CD4-positive, CD25-positive, alpha-beta regulatory T cell (primary cell): ENCODE data around the gene VN1R2. TPM values are rescaled to one million over a fixed set of nuclear protein-coding genes. Genes with fewer than 3 reads are reported as not detected.
"Not testable (repeated sequence)": the region's sequence is repeated elsewhere in the genome, so short reads cannot be mapped to it uniquely, and the experiment has no call there.

ENCODE experiments used
- ATAC-seq, 2 donors: fragments of 150-1000 bp; cut with Tn5 transposase; one replicate each; pipeline ENCODE4 v1.10.0; 2021; ENCODE audit warnings: low read depth in 2 of 2, moderate number of reproducible peaks in 2 of 2, moderate library complexity in 1 of 2
- DNase-seq, 3 donors: peaks; one replicate each; pipeline versions ENCODE4 v3.0.0 to v3.0.0-alpha.2; 2012 to 2022; ENCODE audit warnings: mixed read lengths in 1 of 3
- H3K27ac ChIP-seq: one replicate; pipeline ENCODE4 v1.7.0; 2013; ENCODE audit warnings: mild to moderate bottlenecking, low read length; ENCODE audit not compliant: insufficient read depth, poor library complexity, severe bottlenecking
- H3K27me3 ChIP-seq: one replicate; pipeline ENCODE4 v1.7.0; 2013; ENCODE audit warnings: low read length; ENCODE audit not compliant: control insufficient read depth, insufficient read depth
- H3K36me3 ChIP-seq: one replicate; pipeline ENCODE4 v1.7.0; 2013; ENCODE audit warnings: mild to moderate bottlenecking, low read length, moderate library complexity; ENCODE audit not compliant: control insufficient read depth, insufficient read depth
- H3K4me1 ChIP-seq: 2 replicates; pipeline ENCODE4 v1.7.0; 2013; ENCODE audit warnings: mild to moderate bottlenecking, low read length; ENCODE audit not compliant: insufficient read depth, control insufficient read depth, poor library complexity, severe bottlenecking
- H3K4me3 ChIP-seq: one replicate; pipeline ENCODE4 v1.7.0; 2013; ENCODE audit warnings: low read depth, mild to moderate bottlenecking, low read length, moderate library complexity
- H3K9me3 ChIP-seq, 2 experiments: 1 replicate in 1 of 2; 2 replicates in 1 of 2; pipeline ENCODE4 v1.7.0; 2013; ENCODE audit warnings: low read length in 2 of 2, mild to moderate bottlenecking in 1 of 2, moderate library complexity in 1 of 2; ENCODE audit not compliant: control insufficient read depth in 2 of 2
- H3K27ac Mint-ChIP-seq, 3 donors: one replicate each; pipeline ENCODE4 v1.8.0; 2020 to 2022; ENCODE audit warnings: mild to moderate bottlenecking in 3 of 3, mixed read lengths in 3 of 3, moderate library complexity in 2 of 3
- H3K27me3 Mint-ChIP-seq: one replicate; pipeline ENCODE4 v1.8.0; 2022; ENCODE audit warnings: mild to moderate bottlenecking, mixed read lengths
- H3K36me3 Mint-ChIP-seq: one replicate; pipeline ENCODE4 v1.8.0; 2020; ENCODE audit warnings: mixed read lengths
- H3K4me1 Mint-ChIP-seq, 4 donors: one replicate each; pipeline ENCODE4 v1.8.0; 2020 to 2022; ENCODE audit warnings: mixed read lengths in 4 of 4, mild to moderate bottlenecking in 1 of 4
- H3K4me3 Mint-ChIP-seq, 4 donors: one replicate each; pipeline ENCODE4 v1.8.0; 2020 to 2022; ENCODE audit warnings: mild to moderate bottlenecking in 4 of 4, mixed read lengths in 4 of 4, moderate library complexity in 3 of 4
- H3K9me3 Mint-ChIP-seq, 7 donors: one replicate each; pipeline ENCODE4 v1.8.0; 2020 to 2022; ENCODE audit warnings: mixed read lengths in 7 of 7, mild to moderate bottlenecking in 3 of 7, moderate library complexity in 2 of 7
- polyA plus RNA-seq, 4 donors: library from polyadenylated mRNA; unstranded; fragments of 300-500 nt; fragmentation: Illumina TruSeq; gene quantifications; one replicate each; pipeline ENCODE4 v1.2.3, GENCODE V29; 2021
- total RNA-seq: library from RNA; stranded (reverse); gene quantifications from one replicate; pipeline ENCODE4 v1.2.3, GENCODE V29; 2022

VN1R2 gene
- total and polyA plus RNA-seq, 5 donors from 2014 or later = not detected

DNA sequence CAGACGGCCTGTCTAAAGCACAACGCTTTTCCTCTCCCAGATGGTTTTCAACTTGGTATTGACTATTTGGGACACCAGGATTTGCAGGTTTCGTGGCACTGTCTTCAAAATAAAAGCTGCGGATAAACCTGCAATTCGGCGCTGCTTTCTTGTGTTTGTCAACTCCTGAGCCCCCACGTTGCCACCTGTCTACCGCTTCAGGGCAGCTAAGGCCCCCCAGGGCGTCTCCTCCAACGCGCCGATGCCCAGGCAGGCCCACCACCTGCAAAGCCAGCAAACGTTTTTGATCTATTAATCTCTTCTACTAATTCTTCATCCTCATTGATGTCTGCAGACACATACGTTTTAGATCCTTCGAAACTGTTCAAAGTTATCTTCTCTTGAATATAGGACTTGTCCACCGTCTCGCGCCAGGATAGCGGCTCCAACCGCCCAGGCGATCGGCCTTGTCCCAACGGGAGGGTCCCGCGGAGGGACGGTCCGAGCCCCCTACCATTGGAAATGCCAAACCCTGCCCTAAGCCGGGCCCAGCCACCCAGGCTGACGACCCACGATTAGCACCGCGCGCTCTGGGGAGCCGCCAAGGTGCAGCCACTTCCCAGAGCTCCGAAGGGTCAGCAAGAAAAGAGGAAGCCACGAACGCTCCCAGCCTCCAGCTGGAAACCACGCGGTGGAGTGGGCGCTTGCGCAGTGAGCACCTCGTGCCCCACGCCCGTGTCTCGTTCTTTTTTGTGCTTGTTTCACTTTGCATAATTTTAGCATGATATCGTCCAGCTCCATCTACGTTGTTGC is 32.9 kb downstream of the VN1R2 start:
- Mint-ChIP-seq H3K4me3 (no peak overlapping the region), H3K27me3 (no peaks in the 10 kb centered on the region), H3K27ac (no peak overlapping the region), H3K9me3 (peaks cover 0 to 38% (median 22%) of the 10 kb centered on the region in 7 donors), H3K4me1 (no peaks in the 10 kb centered on the region), H3K36me3 (no peaks in the 10 kb centered on the region)
- no peak for ATAC-seq
- Histone ChIP-seq H3K27me3 (no peaks in the 10 kb centered on the region), H3K36me3 (no peaks in the 10 kb centered on the region), H3K4me1 (no peaks in the 10 kb centered on the region), H3K27ac (no peak overlapping the region), H3K9me3 (peaks cover 23 to 48% of the 10 kb centered on the region in 2 experiments), H3K4me3 (no peak overlapping the region)
- no peak for DNase-seq

- no peaks in the 10 kb centered on the region for H3K4me1 ChIP-seq
- Mint-ChIP-seq H3K27me3 (no peaks in the 10 kb centered on the region), H3K27ac (no peak overlapping the region), H3K4me3 (no peak overlapping the region), H3K4me1 (no peaks in the 10 kb centered on the region), H3K9me3 (peaks cover 0 to 43% (median 23%) of the 10 kb centered on the region in 7 donors), H3K36me3 (no peaks in the 10 kb centered on the region)
- H3K4me3 ChIP-seq = no peak overlapping the region
- DNase-seq (no peak), ATAC-seq (no peak)
- no peaks in the 10 kb centered on the region for H3K36me3 ChIP-seq
- H3K27me3 ChIP-seq = no peaks in the 10 kb centered on the region
- H3K9me3 ChIP-seq = peaks cover 27 to 52% of the 10 kb centered on the region in 2 experiments
- H3K27ac ChIP-seq = no peak overlapping the region
These were observed 36.8 kb downstream of the VN1R2 start for GRCh38 chr19:53294786-53295441.

DNA sequence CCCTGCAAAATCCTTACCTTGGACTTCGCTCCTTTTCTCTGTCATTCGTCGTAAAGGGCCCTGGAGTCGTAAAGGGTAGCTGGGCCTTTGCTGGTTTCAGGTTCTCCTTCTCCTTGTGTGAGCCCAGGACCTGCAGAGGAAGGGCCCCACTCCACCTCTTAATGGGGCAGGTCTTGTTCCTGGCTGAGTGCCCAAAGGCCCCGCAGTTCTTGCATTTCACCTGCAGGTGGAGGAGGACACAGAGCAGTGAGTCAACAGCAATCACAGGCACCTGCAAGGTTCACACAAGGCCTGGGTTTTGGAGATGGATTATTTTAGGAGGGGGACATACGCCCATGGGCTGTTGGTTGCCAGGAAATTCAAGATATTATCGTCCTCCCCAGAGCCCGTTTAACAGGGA is 43.2 kb downstream of the VN1R2 start:
- H3K27me3 ChIP-seq, ATAC-seq, H3K4me3 Mint-ChIP-seq, H3K4me3 ChIP-seq, H3K36me3 Mint-ChIP-seq, H3K36me3 ChIP-seq, H3K27me3 Mint-ChIP-seq, DNase-seq, H3K4me1 ChIP-seq, H3K4me1 Mint-ChIP-seq, H3K27ac Mint-ChIP-seq, H3K27ac ChIP-seq: not testable (repeated sequence)
- peaks cover 0 to 26% (median 3%) of the 10 kb centered on the region in 7 donors for H3K9me3 Mint-ChIP-seq
- peaks cover 4 to 13% of the 10 kb centered on the region in 2 experiments for H3K9me3 ChIP-seq

GRCh38 chr19:53308339-53308811 is 50.3 kb downstream of the VN1R2 start:
- Mint-ChIP-seq H3K36me3 (no peaks in the 10 kb centered on the region), H3K9me3 (peaks cover 1 to 45% (median 13%) of the 10 kb centered on the region in 7 donors), H3K27ac (no peak overlapping the region), H3K4me3 (no peak overlapping the region), H3K27me3 (no peaks in the 10 kb centered on the region), H3K4me1 (no peaks in the 10 kb centered on the region)
- Histone ChIP-seq H3K4me1 (no peaks in the 10 kb centered on the region), H3K4me3 (no peak overlapping the region), H3K27ac (no peak overlapping the region), H3K36me3 (no peaks in the 10 kb centered on the region), H3K9me3 (peaks cover 15 to 33% of the 10 kb centered on the region in 2 experiments), H3K27me3 (no peaks in the 10 kb centered on the region)
- DNase-seq = no peak
- ATAC-seq = no peak

Other genes starting within 250 kb of the VN1R2 start
- gene ERVV-1, start 244.4 kb upstream of the VN1R2 start, total RNA-seq = not detected
- not detected for gene ERVV-1, start 244.4 kb upstream of the VN1R2 start, polyA plus RNA-seq
- not detected for gene ERVV-2, start 213.6 kb upstream of the VN1R2 start, total RNA-seq
- gene ERVV-2, start 213.6 kb upstream of the VN1R2 start, polyA plus RNA-seq = not detected
- 47.1 TPM for gene ZNF160, start 154.9 kb upstream of the VN1R2 start, total RNA-seq
- gene ZNF160, start 154.9 kb upstream of the VN1R2 start, polyA plus RNA-seq = 10 to 100 TPM; 19.5 to 25.8 (median 23.3) TPM
- gene ZNF415, start 125.4 kb upstream of the VN1R2 start, total RNA-seq = 0.49 TPM
- gene ZNF415, start 125.4 kb upstream of the VN1R2 start, polyA plus RNA-seq = 1 to 10 TPM in 2 of 4 donors, not detected in 2; 1.1 to 3.4 TPM
- 3.2 TPM for gene ZNF347, start 99.2 kb upstream of the VN1R2 start, total RNA-seq
- gene ZNF347, start 99.2 kb upstream of the VN1R2 start, polyA plus RNA-seq = 1 to 10 TPM; 3.7 to 8.8 (median 5.1) TPM
- gene ZNF665, start 64.9 kb upstream of the VN1R2 start, total RNA-seq = 1.9 TPM
- gene ZNF665, start 64.9 kb upstream of the VN1R2 start, polyA plus RNA-seq = 10 to 100 TPM in 1 of 4 donors, 1 to 10 TPM in 3; 4.1 to 13.3 (median 8.8) TPM
- 4.3 TPM for gene ZNF677, start 3.4 kb upstream of the VN1R2 start, total RNA-seq
- 10 to 100 TPM in 2 of 4 donors, 1 to 10 TPM in 1, under 1 TPM in 1; 0.38 to 24.9 (median 9.8) TPM for gene ZNF677, start 3.4 kb upstream of the VN1R2 start, polyA plus RNA-seq
- not detected for gene VN1R4, start 9.4 kb downstream of the VN1R2 start, total RNA-seq
- not detected for gene VN1R4, start 9.4 kb downstream of the VN1R2 start, polyA plus RNA-seq
- gene ZNF845, start 75.5 kb downstream of the VN1R2 start, total RNA-seq = 8.8 TPM
- gene ZNF845, start 75.5 kb downstream of the VN1R2 start, polyA plus RNA-seq = 10 to 100 TPM in 2 of 4 donors, 1 to 10 TPM in 2; 7.3 to 19.8 (median 11.0) TPM
- 11.7 TPM for gene ZNF525, start 107.4 kb downstream of the VN1R2 start, total RNA-seq
- 10 to 100 TPM in 1 of 4 donors, 1 to 10 TPM in 3; 4.0 to 10.7 (median 6.0) TPM for gene ZNF525, start 107.4 kb downstream of the VN1R2 start, polyA plus RNA-seq
- gene ZNF765, start 136.9 kb downstream of the VN1R2 start, total RNA-seq = 6.1 TPM
- gene ZNF765, start 136.9 kb downstream of the VN1R2 start, polyA plus RNA-seq = 10 to 100 TPM in 2 of 4 donors, 1 to 10 TPM in 2; 5.5 to 11.3 (median 8.5) TPM
- gene ZNF761, start 173.7 kb downstream of the VN1R2 start, total RNA-seq = 9.0 TPM
- gene ZNF761, start 173.7 kb downstream of the VN1R2 start, polyA plus RNA-seq = 10 to 100 TPM in 2 of 4 donors, 1 to 10 TPM in 2; 7.7 to 11.6 (median 10.0) TPM
- gene ZNF813, start 209.4 kb downstream of the VN1R2 start, total RNA-seq = 2.4 TPM
- 1 to 10 TPM; 1.7 to 4.2 (median 2.7) TPM for gene ZNF813, start 209.4 kb downstream of the VN1R2 start, polyA plus RNA-seq